Measurements from ENCODE around the gene TP53BP1.

GRCh38 chr15:43509660-43510199 lies 16.8 kb upstream of the TP53BP1 start:
- TF ChIP-seq CTCF (IDR thresholded peaks at IDR 0.05; ENCODE audit: poor library complexity, severe bottlenecking) (no peak), REST (IDR thresholded peaks at IDR 0.05; ENCODE audit: borderline replicate concordance) (no peak)

Measured in neural cell (in vitro differentiated cells).